ENCODE measurements around the gene GABRR2.

DNA sequence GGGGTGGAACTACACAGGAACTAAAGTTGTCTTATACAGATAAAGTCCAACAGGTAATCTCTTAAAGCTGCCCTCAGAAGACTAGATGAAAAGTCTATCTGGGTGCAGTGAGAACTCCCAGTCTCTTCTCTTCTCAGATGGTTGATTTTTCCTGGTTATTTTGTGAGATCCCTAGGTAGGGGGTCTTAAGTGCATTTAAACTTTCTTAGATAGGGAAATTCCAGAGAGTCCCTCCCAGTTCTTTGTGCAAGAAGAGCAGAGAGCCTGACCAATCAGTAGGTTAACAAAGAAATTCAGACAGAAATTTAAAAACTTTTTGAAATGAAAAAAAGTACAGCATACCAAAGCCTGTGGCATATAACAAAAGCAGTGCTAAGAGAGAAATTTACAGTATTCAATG, 2.0 kb upstream of the GABRR2 start:
- TF ChIP-seq CTCF (IDR thresholded peaks at IDR 0.05; ENCODE audit: low read length), result no peak
- TF ChIP-seq EZH2 (IDR thresholded peaks at IDR 0.05; ENCODE audit: borderline replicate concordance, low read length), result no peak

All from OCI-LY1 (cell line).